Large intestine (tissue), 12 donors: ENCODE data around the gene UNC5B. TPM values are rescaled to one million over a fixed set of nuclear protein-coding genes. Genes with fewer than 3 reads are reported as not detected.
A peak's percentile ranks its signal among the peaks of the same experiment; 100 is the strongest.

Experiments
- DNase-seq, 2 donors: peaks; one replicate each; pipeline versions ENCODE4 v3.0.0 to v3.0.0-alpha.2; 2013
- H3K27ac ChIP-seq: one replicate; pipeline ENCODE4 v1.5.1; 2013; ENCODE audit warnings: low read length
- H3K27me3 ChIP-seq: 2 replicates; pipeline ENCODE4 v1.6.1; 2013; ENCODE audit warnings: low read length; ENCODE audit not compliant: control insufficient read depth, insufficient read depth
- H3K36me3 ChIP-seq: 2 replicates; pipeline ENCODE4 v1.6.1; 2013; ENCODE audit warnings: low read length; ENCODE audit not compliant: control insufficient read depth, insufficient read depth
- H3K4me1 ChIP-seq: one replicate; pipeline ENCODE4 v1.6.1; 2013; ENCODE audit warnings: low read length; ENCODE audit not compliant: control insufficient read depth, insufficient read depth
- H3K4me3 ChIP-seq: one replicate; pipeline ENCODE4 v1.5.1; 2013; ENCODE audit warnings: low read length
- H3K9me3 ChIP-seq: one replicate; pipeline ENCODE4 v1.6.1; 2013; ENCODE audit warnings: mild to moderate bottlenecking, low read depth, low read length, moderate library complexity; ENCODE audit not compliant: control insufficient read depth
- WGBS: methylation state at CpG from one replicate; pipeline ENCODE4 v1.1.5; 2013; ENCODE audit warnings: low lambda C conversion rate; ENCODE audit not compliant: insufficient coverage; 5-methylcytosine and 5-hydroxymethylcytosine counted together
- long read RNA-seq, 11 donors: transcript quantifications; one replicate each; lab custom pipeline, GENCODE V29; 2026
- polyA plus RNA-seq: library from polyadenylated mRNA; unstranded; fragments of 120-200 nt; gene quantifications from one replicate; pipeline ENCODE4 v1.2.1, GENCODE V29; 2013

Gene UNC5B
- 10.5 TPM for polyA plus RNA-seq
- long read RNA-seq, donor 1, result 0 reads
- long read RNA-seq, donor 2, partial matches to known transcripts, result 9 of 9 reads
- long read RNA-seq, donor 2, other reads (novel, unspliced or antisense), result 0 of 9 reads
- long read RNA-seq, donor 3, result 0 reads
- long read RNA-seq, donor 4, result 0 reads
- long read RNA-seq, donor 5, full-length matches to known transcripts, result 1 of 1 reads
- long read RNA-seq, donor 5, partial matches to known transcripts, result 0 of 1 reads
- long read RNA-seq, donor 5, other reads (novel, unspliced or antisense), result 0 of 1 reads
- long read RNA-seq, donor 6, result 0 reads
- long read RNA-seq, donor 7, result 0 reads
- long read RNA-seq, donor 8, full-length matches to known transcripts, result 2 of 2 reads
- long read RNA-seq, donor 8, partial matches to known transcripts, result 0 of 2 reads
- long read RNA-seq, donor 8, other reads (novel, unspliced or antisense), result 0 of 2 reads
- long read RNA-seq, donor 9, result 0 reads
- long read RNA-seq, donor 10, partial matches to known transcripts, result 5 of 5 reads
- long read RNA-seq, donor 10, other reads (novel, unspliced or antisense), result 0 of 5 reads
- long read RNA-seq, donor 11, full-length matches to known transcripts, result 1 of 1 reads
- long read RNA-seq, donor 11, partial matches to known transcripts, result 0 of 1 reads
- long read RNA-seq, donor 11, other reads (novel, unspliced or antisense), result 0 of 1 reads

DNA sequence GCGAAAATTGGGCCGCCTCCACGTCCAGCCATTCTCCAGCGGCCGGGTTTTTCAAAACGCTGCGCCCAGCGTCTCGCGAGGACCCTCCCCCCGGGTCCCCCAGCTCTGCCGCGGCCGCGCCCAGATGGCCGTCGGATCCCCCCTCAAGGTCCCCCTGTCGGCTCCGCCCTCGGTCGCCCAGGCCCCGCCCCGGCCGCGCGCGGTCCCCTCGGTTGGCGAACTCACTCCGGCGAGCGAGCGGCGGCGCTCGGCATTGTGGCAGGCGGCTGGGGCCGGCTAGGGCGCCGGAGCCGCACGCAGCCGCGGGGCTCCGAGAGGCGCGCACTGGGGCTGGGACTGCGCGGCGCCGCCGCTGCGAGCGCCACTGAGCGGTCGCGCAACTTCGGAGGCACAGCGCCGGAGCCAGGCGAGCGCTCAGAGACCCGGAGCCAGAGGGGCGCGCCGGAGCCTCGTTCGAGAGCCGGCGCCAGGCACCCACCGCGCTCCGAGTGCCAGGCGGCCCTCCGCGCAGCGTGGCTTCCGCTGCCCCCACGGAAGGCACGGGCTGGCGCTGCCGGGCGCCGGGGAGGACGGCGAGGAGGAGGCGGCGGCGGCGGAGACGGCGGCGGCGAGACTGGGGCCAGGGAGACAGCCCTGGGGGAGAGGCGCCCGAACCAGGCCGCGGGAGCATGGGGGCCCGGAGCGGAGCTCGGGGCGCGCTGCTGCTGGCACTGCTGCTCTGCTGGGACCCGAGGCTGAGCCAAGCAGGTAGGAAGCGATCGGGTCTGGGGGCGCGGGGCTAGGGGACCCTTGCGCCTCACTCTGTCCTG lies at the start of gene UNC5B:
Gene UNC5B, plus strand, starts transcription at position 253 of the 809 bp plus-strand sequence. Its CDS starts 416 bp downstream, at position 669.
- Histone ChIP-seq H3K9me3 (no peaks in the 10 kb centered on the region), H3K4me1 (peaks cover 24% of the 10 kb centered on the region), H3K27ac (peak within 1 kb of the TSS; percentile 40), H3K4me3 (peak within 1 kb of the TSS; percentile 72), H3K36me3 (no peaks in the 10 kb centered on the region), H3K27me3 (peaks cover 60% of the 10 kb centered on the region)
- no CpG with 5 or more reads among the region's 109 CpGs for WGBS
- peak; percentile 84 to 95 for DNase-seq

DNA sequence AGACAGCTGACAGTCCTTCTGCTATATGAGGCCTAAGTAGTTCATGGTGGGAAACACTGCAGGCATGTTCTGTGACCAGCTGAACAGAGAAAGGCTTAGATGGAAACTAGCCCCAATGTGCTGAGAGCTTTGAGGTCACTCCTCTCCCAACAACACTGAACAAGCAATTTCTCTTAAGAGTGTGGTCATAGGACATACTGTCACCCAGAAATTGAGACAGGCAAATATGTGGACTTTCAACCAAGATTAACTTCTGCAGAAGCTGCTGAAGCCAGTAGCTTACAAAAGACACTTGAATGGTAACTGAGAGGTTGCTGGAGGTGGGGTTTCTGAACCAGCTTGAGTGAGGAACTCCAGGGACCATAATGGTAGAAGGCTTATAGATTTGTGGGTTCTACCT lies 38.9 kb upstream of the UNC5B start:
- Histone ChIP-seq H3K4me1 (peaks cover 5% of the 10 kb centered on the region), H3K27me3 (peaks cover 11% of the 10 kb centered on the region), H3K4me3 (no peak overlapping the region), H3K27ac (peak overlapping the region; percentile 45), H3K9me3 (no peaks in the 10 kb centered on the region), H3K36me3 (no peaks in the 10 kb centered on the region)
- DNase-seq, result peak; percentile 58 to 68

GRCh38 chr10:71176661-71177060 lies 35.7 kb upstream of the UNC5B start:
- H3K4me1 ChIP-seq, result peaks cover 5% of the 10 kb centered on the region
- no CpG with 5 or more reads among the region's 2 CpGs for WGBS

GRCh38 chr10:71177651-71178199 lies 34.6 kb upstream of the UNC5B start:
- Histone ChIP-seq H3K27ac (no peak overlapping the region), H3K36me3 (no peaks in the 10 kb centered on the region), H3K9me3 (no peaks in the 10 kb centered on the region), H3K4me1 (peaks cover 5% of the 10 kb centered on the region), H3K27me3 (no peaks in the 10 kb centered on the region), H3K4me3 (no peak overlapping the region)
- DNase-seq, result no peak
- WGBS, result no CpG with 5 or more reads among the region's 4 CpGs

More at GRCh38 chr10:71176661-71177060, 35.7 kb upstream of the UNC5B start:
- H3K4me3 ChIP-seq, result no peak overlapping the region
- no peaks in the 10 kb centered on the region for H3K27me3 ChIP-seq
- no peaks in the 10 kb centered on the region for H3K36me3 ChIP-seq
- H3K9me3 ChIP-seq, result no peaks in the 10 kb centered on the region
- no peak overlapping the region for H3K27ac ChIP-seq
- DNase-seq, result no peak

DNA sequence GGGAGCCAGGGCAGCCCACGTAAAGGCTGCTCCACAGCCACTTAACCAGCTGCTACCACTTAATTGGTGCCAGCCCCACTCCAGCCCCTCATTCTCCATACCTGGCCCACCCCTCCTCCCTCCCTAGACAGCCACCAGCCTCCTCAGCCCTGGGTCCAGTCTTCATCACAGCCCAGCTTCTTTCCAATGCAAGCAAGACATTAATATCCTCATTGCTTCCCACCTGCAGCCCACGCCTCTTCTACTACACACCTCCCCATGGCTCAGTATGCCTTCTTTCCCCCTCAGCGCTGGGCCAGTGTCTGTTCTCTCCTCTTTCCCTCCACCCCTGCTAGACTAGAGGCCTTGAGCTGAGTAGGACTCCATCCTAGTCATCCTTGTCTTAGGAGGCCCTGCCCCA lies 33.5 kb upstream of the UNC5B start:
- Histone ChIP-seq H3K4me3 (no peak overlapping the region), H3K36me3 (no peaks in the 10 kb centered on the region), H3K27ac (no peak overlapping the region), H3K4me1 (peaks cover 6% of the 10 kb centered on the region), H3K27me3 (no peaks in the 10 kb centered on the region), H3K9me3 (no peaks in the 10 kb centered on the region)
- WGBS, result 80% methylated on average over 1 of the region's 3 CpGs
- DNase-seq, result no peak

DNA sequence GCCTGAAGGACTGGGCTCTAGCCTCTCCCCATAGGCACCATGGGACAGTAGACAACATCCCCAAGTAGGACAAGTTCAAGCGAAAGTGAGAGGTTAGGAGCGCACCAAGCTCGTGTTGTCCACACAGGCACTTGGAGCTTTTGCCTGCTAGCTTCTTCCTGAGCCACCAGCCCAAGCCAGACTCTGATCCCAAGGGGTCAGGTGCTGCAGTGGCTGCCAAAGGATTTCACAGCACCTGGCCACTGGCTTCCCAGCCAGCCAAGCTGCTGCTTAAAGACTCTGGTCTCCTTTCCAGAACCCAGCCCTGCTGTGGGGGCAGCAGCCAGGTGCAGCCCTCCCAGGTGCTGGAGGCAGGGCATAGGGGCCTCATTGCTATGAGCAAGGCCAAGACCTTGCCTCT lies 33.0 kb upstream of the UNC5B start:
- Histone ChIP-seq H3K9me3 (no peaks in the 10 kb centered on the region), H3K4me1 (peaks cover 9% of the 10 kb centered on the region), H3K27ac (no peak overlapping the region), H3K27me3 (no peaks in the 10 kb centered on the region), H3K4me3 (no peak overlapping the region), H3K36me3 (no peaks in the 10 kb centered on the region)
- no peak for DNase-seq
- WGBS, result no CpG with 5 or more reads among the region's 3 CpGs

GRCh38 chr10:71184421-71184820 lies 27.9 kb upstream of the UNC5B start:
- Histone ChIP-seq H3K27ac (peak overlapping the region; percentile 27), H3K27me3 (no peaks in the 10 kb centered on the region), H3K4me3 (no peak overlapping the region), H3K9me3 (no peaks in the 10 kb centered on the region), H3K4me1 (peaks cover 12% of the 10 kb centered on the region), H3K36me3 (no peaks in the 10 kb centered on the region)
- WGBS, result no CpG with 5 or more reads among the region's 6 CpGs
- DNase-seq, result peak; percentile 49 to 77

- no peak overlapping the region for H3K27ac ChIP-seq
- H3K27me3 ChIP-seq, result no peaks in the 10 kb centered on the region
- H3K9me3 ChIP-seq, result no peaks in the 10 kb centered on the region
- H3K4me3 ChIP-seq, result no peak overlapping the region
- H3K4me1 ChIP-seq, result peaks cover 12% of the 10 kb centered on the region
- no peak for DNase-seq
- H3K36me3 ChIP-seq, result no peaks in the 10 kb centered on the region
- 89% methylated on average over 1 of the region's 4 CpGs for WGBS
These were observed 27.2 kb upstream of the UNC5B start for GRCh38 chr10:71185209-71185608.

DNA sequence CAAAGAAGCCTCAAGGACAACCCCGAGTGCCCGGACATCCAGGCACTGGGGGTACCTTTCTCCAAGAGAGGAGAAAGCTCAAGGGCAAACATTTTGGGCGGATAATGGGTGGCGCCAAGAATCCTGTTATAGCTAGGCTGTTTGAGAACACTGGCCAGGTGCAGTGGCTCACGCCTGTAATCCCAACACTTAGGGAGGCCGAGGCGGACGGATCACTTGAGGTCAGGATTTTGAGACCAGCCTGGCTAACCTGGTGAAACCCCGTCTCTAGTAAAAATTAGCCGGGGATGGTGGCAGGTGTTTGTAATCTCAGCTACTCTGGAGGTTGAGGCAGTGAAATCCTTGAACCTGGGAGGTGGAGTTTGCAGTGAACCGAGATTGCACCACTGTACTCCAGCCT lies 25.2 kb upstream of the UNC5B start:
- Histone ChIP-seq H3K27me3 (peaks cover 8% of the 10 kb centered on the region), H3K27ac (no peak overlapping the region), H3K9me3 (no peaks in the 10 kb centered on the region), H3K4me1 (peaks cover 12% of the 10 kb centered on the region), H3K36me3 (no peaks in the 10 kb centered on the region), H3K4me3 (no peak overlapping the region)
- no peak for DNase-seq
- WGBS, result no CpG with 5 or more reads among the region's 11 CpGs

GRCh38 chr10:71187600-71187999 lies 24.8 kb upstream of the UNC5B start:
- Histone ChIP-seq H3K9me3 (no peaks in the 10 kb centered on the region), H3K4me3 (no peak overlapping the region), H3K27ac (no peak overlapping the region), H3K36me3 (no peaks in the 10 kb centered on the region), H3K27me3 (peaks cover 8% of the 10 kb centered on the region), H3K4me1 (peaks cover 12% of the 10 kb centered on the region)
- WGBS, result no CpG with 5 or more reads among the region's 3 CpGs
- no peak for DNase-seq
